Neural crest cell (in vitro differentiated cells): ENCODE measurements around the gene BPHL. TPM values are rescaled to one million over a fixed set of nuclear protein-coding genes. Genes with fewer than 3 reads are reported as not detected.
A peak's percentile ranks its signal among the peaks of the same experiment; 100 is the strongest.
"Not testable (repeated sequence)": the region's sequence is repeated elsewhere in the genome, so short reads cannot be mapped to it uniquely, and the experiment has no call there.

Experiments
- DNase-seq: peaks from one replicate; pipeline ENCODE4 v3.0.0; 2021; ENCODE audit warnings: low read depth, mixed read lengths, low spot score
- H3K27ac Mint-ChIP-seq: one replicate; pipeline ENCODE4 v1.8.0; 2021; ENCODE audit warnings: mild to moderate bottlenecking, mixed read lengths; ENCODE audit not compliant: unreplicated experiment
- H3K27me3 Mint-ChIP-seq: 2 replicates; pipeline ENCODE4 v1.8.0; 2021; ENCODE audit warnings: low read depth, mild to moderate bottlenecking, mixed read lengths
- H3K36me3 Mint-ChIP-seq: 2 replicates; pipeline ENCODE4 v1.8.0; 2021; ENCODE audit warnings: low read depth, mild to moderate bottlenecking, mixed read lengths
- H3K4me1 Mint-ChIP-seq: 2 replicates; pipeline ENCODE4 v1.8.0; 2021; ENCODE audit warnings: mixed read lengths
- H3K4me3 Mint-ChIP-seq: one replicate; pipeline ENCODE4 v1.8.0; 2021; ENCODE audit warnings: mild to moderate bottlenecking, mixed read lengths
- H3K9me3 Mint-ChIP-seq: 2 replicates; pipeline ENCODE4 v1.8.0; 2021; ENCODE audit warnings: mixed read lengths
- total RNA-seq: library from RNA; stranded (reverse); gene quantifications from 2 replicates; pipeline ENCODE4 v1.2.1, GENCODE V29; 2021
- TF ChIP-seq, protein P1 (sequence below): fragments of 200-600 bp; sonication (generic); conservative IDR thresholded peaks from 2 replicates; pipeline ENCODE4 v1.5.0; 2021; ENCODE audit warnings: antibody characterized with exemption, mild to moderate bottlenecking

Gene BPHL
- total RNA-seq, 1 donor from 2014 or later, result 45.7 TPM

DNA sequence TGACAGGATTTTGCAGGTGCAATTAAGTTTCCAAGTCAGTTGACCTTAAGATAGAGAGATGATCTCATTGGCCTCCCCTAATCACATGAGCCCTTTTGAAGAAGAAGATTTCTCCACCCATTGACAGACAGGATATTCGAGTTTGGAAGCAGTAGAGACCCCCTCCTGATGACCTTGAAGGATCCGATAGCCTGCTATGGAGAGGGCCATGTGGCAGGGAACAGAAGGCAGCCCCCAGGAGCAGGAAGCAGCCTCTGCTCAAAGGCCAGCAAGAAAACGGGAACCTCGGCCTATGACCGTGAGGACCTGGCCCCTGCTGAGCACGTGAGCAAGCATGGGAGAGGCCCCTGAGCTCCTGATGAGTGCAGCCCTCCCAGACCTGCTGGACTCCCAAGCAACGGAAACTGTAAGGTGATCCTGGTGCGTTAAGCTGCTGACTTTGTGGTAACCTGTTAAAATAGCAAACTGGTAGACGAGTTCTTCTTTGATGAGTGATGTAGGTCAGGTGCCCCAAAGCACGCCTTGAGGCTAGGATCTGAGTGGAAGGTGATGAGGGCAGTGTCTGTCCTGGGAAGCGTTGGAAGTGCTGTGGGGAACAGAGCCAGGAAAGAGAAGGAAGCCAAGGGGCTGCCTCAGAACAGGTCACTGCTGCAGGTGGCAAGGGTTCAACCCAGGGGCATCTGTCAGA is 57.3 kb downstream of the BPHL start:
- Mint-ChIP-seq H3K4me1 (peaks cover 32% of the 10 kb centered on the region), H3K9me3 (peaks cover 2% of the 10 kb centered on the region), H3K4me3 (no peak overlapping the region), H3K36me3 (no peaks in the 10 kb centered on the region), H3K27ac (peak overlapping the region; percentile 37), H3K27me3 (no peaks in the 10 kb centered on the region)
- no peak for DNase-seq
- TF ChIP-seq, protein P1, sequence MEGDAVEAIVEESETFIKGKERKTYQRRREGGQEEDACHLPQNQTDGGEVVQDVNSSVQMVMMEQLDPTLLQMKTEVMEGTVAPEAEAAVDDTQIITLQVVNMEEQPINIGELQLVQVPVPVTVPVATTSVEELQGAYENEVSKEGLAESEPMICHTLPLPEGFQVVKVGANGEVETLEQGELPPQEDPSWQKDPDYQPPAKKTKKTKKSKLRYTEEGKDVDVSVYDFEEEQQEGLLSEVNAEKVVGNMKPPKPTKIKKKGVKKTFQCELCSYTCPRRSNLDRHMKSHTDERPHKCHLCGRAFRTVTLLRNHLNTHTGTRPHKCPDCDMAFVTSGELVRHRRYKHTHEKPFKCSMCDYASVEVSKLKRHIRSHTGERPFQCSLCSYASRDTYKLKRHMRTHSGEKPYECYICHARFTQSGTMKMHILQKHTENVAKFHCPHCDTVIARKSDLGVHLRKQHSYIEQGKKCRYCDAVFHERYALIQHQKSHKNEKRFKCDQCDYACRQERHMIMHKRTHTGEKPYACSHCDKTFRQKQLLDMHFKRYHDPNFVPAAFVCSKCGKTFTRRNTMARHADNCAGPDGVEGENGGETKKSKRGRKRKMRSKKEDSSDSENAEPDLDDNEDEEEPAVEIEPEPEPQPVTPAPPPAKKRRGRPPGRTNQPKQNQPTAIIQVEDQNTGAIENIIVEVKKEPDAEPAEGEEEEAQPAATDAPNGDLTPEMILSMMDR, result no peak

DNA sequence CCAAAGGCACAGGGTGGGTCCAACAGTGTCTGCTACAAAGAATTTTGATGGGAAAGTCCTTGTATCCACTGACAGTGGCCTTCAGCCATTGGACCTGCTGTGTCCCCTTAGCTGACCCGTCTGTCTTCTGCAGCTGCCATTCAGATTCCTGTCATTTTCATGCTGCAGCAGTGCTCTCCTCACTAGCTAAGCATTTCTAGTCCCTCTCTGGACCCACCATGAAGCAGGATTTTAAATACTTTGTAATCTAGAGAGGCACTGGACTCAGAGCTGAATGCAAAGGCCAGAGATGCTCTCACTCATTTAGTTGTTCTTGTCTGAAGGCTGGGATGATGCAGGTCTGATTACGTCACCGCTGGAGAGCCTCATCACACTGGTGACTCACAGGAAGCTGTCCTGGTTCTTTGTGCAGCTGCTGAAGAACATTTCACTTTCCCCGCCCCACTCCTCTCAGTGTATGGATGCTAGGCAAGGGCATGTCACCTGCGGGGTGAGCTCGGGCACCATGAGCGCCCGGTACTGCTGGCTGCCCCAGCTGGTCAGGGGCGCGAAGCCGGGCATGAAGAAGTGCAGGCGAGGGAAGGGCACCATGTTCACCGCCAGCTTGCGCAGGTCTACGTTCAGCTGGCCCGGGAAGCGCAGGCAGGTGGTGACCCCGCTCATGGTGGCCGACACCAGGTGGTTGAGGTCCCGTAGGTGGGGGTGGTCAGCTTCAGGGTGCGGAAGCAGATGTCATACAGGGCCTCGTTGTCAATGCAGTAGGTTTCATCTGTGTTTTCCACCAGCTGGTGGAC is 58.2 kb downstream of the BPHL start:
- Mint-ChIP-seq H3K27me3 (no peaks in the 10 kb centered on the region), H3K27ac (peak overlapping the region; percentile 22), H3K9me3 (peaks cover 2% of the 10 kb centered on the region), H3K36me3 (no peaks in the 10 kb centered on the region), H3K4me1 (peaks cover 30% of the 10 kb centered on the region), H3K4me3 (no peak overlapping the region)
- TF ChIP-seq, protein P1, result no peak
- DNase-seq, result no peak

DNA sequence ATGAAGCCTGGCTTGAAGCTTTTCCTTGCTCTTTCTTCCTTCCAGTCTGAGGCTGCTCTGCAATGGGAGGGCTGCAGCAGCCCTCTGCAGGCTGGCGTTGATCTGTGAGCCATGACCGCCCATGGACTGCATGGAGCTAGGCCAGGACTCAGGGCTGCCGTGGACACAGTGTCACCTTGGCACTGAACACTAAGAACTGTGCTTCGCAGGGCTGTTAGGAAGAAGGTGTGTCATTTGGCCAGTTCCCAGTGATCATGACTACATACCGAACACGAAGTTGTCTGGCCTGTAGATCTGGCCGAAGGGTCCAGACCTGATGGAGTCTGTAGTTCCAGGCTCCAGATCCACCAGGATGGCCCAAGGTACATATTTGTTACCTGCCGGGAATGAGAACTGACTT is 60.2 kb downstream of the BPHL start:
- Mint-ChIP-seq H3K27ac (peak overlapping the region; percentile 2), H3K4me1 (peaks cover 36% of the 10 kb centered on the region)
- not testable (repeated sequence) for H3K9me3 Mint-ChIP-seq, DNase-seq, H3K27me3 Mint-ChIP-seq, H3K4me3 Mint-ChIP-seq, H3K36me3 Mint-ChIP-seq

DNA sequence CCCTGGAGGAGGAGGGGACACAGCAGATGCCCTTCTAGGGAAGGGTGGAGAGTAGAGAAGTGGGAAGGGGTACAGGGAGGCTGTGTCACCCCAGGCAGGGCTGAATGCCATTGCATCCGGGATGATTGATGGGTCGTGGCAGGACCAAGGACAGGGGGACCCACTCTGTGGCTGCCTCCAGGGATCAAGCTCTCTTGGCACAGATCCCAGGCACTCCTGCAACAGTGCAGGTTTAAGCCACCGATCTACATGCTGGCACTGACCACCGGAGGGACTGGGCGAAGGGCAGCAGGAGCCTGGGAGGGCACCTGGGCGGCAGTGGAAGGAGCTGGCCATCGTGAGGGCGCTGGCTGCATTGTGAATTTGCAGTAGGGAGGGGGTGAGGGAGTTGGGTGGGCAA is 61.4 kb downstream of the BPHL start:
- DNase-seq, H3K27me3 Mint-ChIP-seq, H3K9me3 Mint-ChIP-seq, H3K27ac Mint-ChIP-seq, H3K36me3 Mint-ChIP-seq: not testable (repeated sequence)
- Mint-ChIP-seq H3K4me1 (peaks cover 34% of the 10 kb centered on the region), H3K4me3 (peak overlapping the region; percentile 81)

DNA sequence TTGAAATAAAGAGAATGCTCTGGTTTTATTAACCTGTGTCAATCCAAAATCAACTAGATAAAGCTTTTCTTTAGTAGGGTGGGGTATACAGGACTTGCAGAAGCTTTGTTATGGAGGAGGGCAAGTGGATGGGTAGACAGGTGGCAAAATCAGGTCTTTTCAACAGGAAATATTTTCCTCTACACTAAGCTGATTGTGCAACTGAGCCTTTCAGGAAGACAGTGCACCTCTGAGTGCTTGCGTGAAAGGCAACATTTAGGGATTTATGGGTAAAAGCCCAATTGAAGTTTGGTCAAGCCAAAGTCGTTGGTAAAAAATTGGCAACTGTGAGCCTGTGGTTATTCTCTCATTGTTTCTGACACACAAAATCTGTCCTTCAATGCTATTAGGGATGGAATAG is 62.6 kb downstream of the BPHL start:
- no peak overlapping the region for H3K4me3 Mint-ChIP-seq
- TF ChIP-seq, protein P1, result no peak
- H3K9me3 Mint-ChIP-seq, result no peaks in the 10 kb centered on the region
- DNase-seq, result no peak
- H3K36me3 Mint-ChIP-seq, result no peaks in the 10 kb centered on the region
- no peaks in the 10 kb centered on the region for H3K27me3 Mint-ChIP-seq
- no peak overlapping the region for H3K27ac Mint-ChIP-seq
- H3K4me1 Mint-ChIP-seq, result peaks cover 25% of the 10 kb centered on the region

DNA sequence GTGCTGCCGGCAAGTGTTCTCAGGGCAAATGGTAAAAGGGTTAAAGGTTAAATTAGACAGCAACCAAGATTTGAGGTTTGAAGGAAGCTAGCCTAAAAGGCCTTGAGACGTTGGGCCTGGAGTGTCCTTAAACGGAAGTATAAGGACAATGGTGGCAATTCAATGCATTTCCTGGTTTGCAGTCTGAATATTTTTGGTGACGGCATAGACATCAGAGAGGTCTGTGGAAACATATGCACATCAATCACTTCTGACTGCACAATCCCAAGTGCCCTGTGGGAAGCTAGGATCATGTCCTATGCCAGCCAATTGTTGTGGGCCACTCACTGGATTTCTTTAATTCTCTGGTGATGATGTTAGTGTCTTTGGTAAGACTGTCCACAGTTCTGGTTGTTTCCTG is 64.6 kb downstream of the BPHL start:
- H3K27me3 Mint-ChIP-seq, result no peaks in the 10 kb centered on the region
- H3K4me3 Mint-ChIP-seq, result no peak overlapping the region
- peaks cover 2% of the 10 kb centered on the region for H3K9me3 Mint-ChIP-seq
- no peak for DNase-seq
- peak overlapping the region; percentile 64 for H3K27ac Mint-ChIP-seq
- H3K36me3 Mint-ChIP-seq, result no peaks in the 10 kb centered on the region
- TF ChIP-seq, protein P1, result no peak
- peaks cover 27% of the 10 kb centered on the region for H3K4me1 Mint-ChIP-seq
